ENCODE data around the gene SLC24A5.

DNA sequence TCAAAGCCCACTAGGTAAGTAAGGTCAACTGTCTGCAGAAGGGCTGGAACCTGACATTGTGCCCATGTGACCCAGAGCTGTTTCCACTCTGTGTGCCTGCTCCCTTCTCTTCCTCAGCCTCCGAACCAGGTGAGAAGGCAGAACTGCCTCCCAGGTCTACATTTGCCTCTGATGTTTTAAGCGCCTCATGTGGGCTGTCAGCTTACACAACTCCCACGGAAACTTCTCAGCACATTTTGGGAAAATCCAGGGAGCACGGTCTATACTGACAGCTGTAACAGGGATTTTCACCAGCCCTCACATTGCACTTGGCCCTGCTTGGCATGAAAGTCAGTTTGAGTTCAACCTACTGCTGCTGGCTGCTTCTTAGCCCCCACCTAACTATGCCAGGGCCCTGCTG lies 46.9 kb upstream of the SLC24A5 start:
- TF ChIP-seq EZH2 (IDR thresholded peaks at IDR 0.05), result no peak
- no peak for TF ChIP-seq CTCF (IDR thresholded peaks at IDR 0.05)
- TF ChIP-seq EZH2phosphoT487 (IDR thresholded peaks at IDR 0.05), result no peak
